A549 (cell line): ENCODE data around the gene KPTN.

Source experiments
- CTCF ChIP-seq: fragments of >200 bp; sonication (Bioruptor Twin); formaldehyde crosslinking; IDR thresholded peaks from 3 replicates; pipeline ENCODE4 v1.5.1; 2016
- EP300 ChIP-seq, 2 experiments: fragments of >200 bp; sonication (Bioruptor Twin); formaldehyde crosslinking; IDR thresholded peaks; 2 replicates in 1 of 2; 3 replicates in 1 of 2; pipeline ENCODE4 v1.6.1; 2016 to 2017
- ESRRA ChIP-seq: fragments of 150-350 bp; IDR thresholded peaks from 2 replicates; pipeline ENCODE4 v1.6.1; 2014; ENCODE audit warnings: mild to moderate bottlenecking, low read length, borderline replicate concordance
- HOXA7 ChIP-seq: fragments of 250-450 bp; sonication (Bioruptor Pico); IDR thresholded peaks from 2 replicates; pipeline ENCODE4 v1.5.0; 2020; ENCODE audit warnings: mild to moderate bottlenecking, moderate library complexity
- MAX ChIP-seq: IDR thresholded peaks from 2 replicates; pipeline ENCODE4 v1.6.1; 2012
- NR3C1 ChIP-seq: fragments of >200 bp; sonication (Bioruptor Twin); formaldehyde crosslinking; IDR thresholded peaks from 3 replicates; pipeline ENCODE4 v1.6.1; 2017
- POLR2A ChIP-seq: IDR thresholded peaks from 2 replicates; pipeline ENCODE4 v1.6.1; 2012; ENCODE audit warnings: mild to moderate bottlenecking, low read length
- RAD21 ChIP-seq, 2 experiments: fragments of >200 bp in 1 of 2; sonication (Bioruptor Twin) in 1 of 2; formaldehyde crosslinking in 1 of 2; IDR thresholded peaks in 1 of 2; conservative IDR thresholded peaks in 1 of 2; 2 replicates in 1 of 2; 3 replicates in 1 of 2; pipeline ENCODE4 v1.6.1; 2012 to 2018; ENCODE audit warnings: inconsistent platforms in 1 of 2
- TP53 ChIP-seq: fragments of 250-450 bp; sonication (Bioruptor Pico); IDR thresholded peaks from 2 replicates; pipeline ENCODE4 v1.5.0; 2021; ENCODE audit warnings: mild to moderate bottlenecking, moderate library complexity

GRCh38 chr19:47438793-47439220, 45.2 kb downstream of the KPTN start:
- TF ChIP-seq NR3C1 (no peak), EP300 (IDR thresholded peaks at IDR 0.05) (no peak), ESRRA (no peak), CTCF (no peak), TP53 (CRISPR knock-in tag) (no peak), POLR2A (no peak), MAX (no peak), HOXA7 (CRISPR knock-in tag) (no peak), RAD21 (conservative IDR thresholded peaks at IDR 0.05 in 1 of 2, IDR thresholded peaks at IDR 0.05 in 1 of 2) (no peak)
